ENCODE data around the gene MCC. TPM values are rescaled to one million over a fixed set of nuclear protein-coding genes. Genes with fewer than 3 reads are reported as not detected.

Gene MCC
- total RNA-seq, 4 donors from 2014 or later: 1.2 to 133 (median 8.5) TPM

DNA sequence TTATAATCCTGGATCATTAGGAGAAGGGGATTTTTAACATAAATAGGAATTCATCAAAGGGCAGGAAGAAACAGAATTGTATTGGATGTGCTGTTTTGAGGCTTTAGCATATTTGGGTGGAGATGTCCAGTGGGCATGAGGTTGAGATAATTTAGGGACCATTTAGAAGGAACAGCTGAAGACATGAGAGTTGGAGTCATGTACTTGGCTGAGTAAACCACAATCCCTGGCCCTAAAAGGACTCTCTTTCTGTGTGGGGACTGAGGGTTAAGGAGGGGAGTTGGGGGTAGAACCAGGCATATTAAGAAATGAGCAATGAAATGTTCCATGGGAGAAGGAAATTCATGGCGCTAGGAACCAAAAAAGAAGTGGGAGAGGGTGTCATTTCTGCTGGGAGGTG lies 450.1 kb downstream of the MCC start:
- Histone ChIP-seq H3K36me3 (no peaks in the 10 kb centered on the region), H3K9me3 (no peaks in the 10 kb centered on the region), H3K4me1 (no peaks in the 10 kb centered on the region), H3K27me3 (no peaks in the 10 kb centered on the region), H3K27ac (no peak overlapping the region), H3K4me3 (no peak overlapping the region)
- TF ChIP-seq CTCF (IDR thresholded peaks at IDR 0.05): no peak
- TF ChIP-seq POLR2A (IDR thresholded peaks at IDR 0.05): no peak
- DNase-seq: no peak

- Histone ChIP-seq H3K4me3 (no peak overlapping the region), H3K4me1 (no peaks in the 10 kb centered on the region), H3K27me3 (no peaks in the 10 kb centered on the region), H3K9me3 (no peaks in the 10 kb centered on the region), H3K27ac (no peak overlapping the region), H3K36me3 (no peaks in the 10 kb centered on the region)
- TF ChIP-seq CTCF (IDR thresholded peaks at IDR 0.05) (no peak), POLR2A (IDR thresholded peaks at IDR 0.05) (no peak)
- DNase-seq: no peak
Observed at GRCh38 chr5:113036826-113037225, 451.4 kb downstream of the MCC start.

GRCh38 chr5:113036321-113036720 lies 451.9 kb downstream of the MCC start:
- Histone ChIP-seq H3K4me1 (no peaks in the 10 kb centered on the region), H3K4me3 (no peak overlapping the region), H3K9me3 (no peaks in the 10 kb centered on the region), H3K27me3 (no peaks in the 10 kb centered on the region), H3K36me3 (no peaks in the 10 kb centered on the region), H3K27ac (no peak overlapping the region)
- no peak for TF ChIP-seq CTCF (IDR thresholded peaks at IDR 0.05)
- TF ChIP-seq POLR2A (IDR thresholded peaks at IDR 0.05): no peak
- DNase-seq: no peak

DNA sequence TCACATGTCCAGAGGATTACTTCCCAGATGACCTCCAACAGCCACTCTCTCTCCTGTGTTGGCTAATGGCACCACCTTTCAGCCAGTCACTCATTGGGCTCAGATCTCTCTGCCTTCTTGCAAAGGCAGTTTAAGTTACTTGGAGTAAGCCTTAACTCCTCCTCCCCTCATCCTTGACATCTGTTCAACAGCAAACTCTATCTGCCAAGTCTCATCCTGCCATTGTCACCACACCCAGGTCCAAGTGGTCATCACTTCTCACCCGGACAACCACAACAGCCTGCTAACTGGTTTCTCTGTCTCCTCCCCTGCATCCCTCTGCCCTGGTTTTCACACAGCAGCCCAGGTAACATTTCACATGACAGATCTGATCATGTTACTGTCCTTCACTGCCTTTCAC lies 453.2 kb downstream of the MCC start:
- Histone ChIP-seq H3K27me3 (no peaks in the 10 kb centered on the region), H3K9me3 (no peaks in the 10 kb centered on the region), H3K27ac (no peak overlapping the region), H3K4me3 (no peak overlapping the region), H3K36me3 (no peaks in the 10 kb centered on the region), H3K4me1 (no peaks in the 10 kb centered on the region)
- TF ChIP-seq CTCF (IDR thresholded peaks at IDR 0.05) (no peak), POLR2A (IDR thresholded peaks at IDR 0.05) (no peak)
- no peak for DNase-seq

GRCh38 chr5:113034182-113034773 lies 454.0 kb downstream of the MCC start:
- TF ChIP-seq CTCF (IDR thresholded peaks at IDR 0.05) (no peak), POLR2A (IDR thresholded peaks at IDR 0.05) (no peak)

DNA sequence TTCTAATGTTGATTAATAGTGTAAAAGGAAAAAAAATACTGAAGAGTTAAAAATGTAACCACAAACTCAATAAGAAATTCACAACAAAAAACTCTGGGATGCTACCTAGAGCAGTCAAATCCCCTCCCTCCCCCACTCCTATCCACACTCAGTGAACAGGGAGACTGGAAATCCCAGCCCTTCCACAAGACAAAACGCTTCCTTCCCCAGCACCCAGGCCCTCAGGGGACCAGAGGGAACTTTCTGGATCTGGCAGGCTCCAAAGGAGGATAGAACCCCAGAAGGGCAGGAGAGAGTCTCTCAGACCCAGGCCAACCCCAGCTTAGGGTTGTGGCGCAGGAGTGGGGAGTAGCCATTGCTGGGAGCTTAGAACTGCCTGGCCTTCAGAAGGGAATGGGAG lies 456.7 kb downstream of the MCC start:
- no peaks in the 10 kb centered on the region for H3K4me1 ChIP-seq
- TF ChIP-seq POLR2A (IDR thresholded peaks at IDR 0.05) (no peak), CTCF (IDR thresholded peaks at IDR 0.05) (no peak)
- no peak overlapping the region for H3K27ac ChIP-seq

More at GRCh38 chr5:113034182-113034773, 454.0 kb downstream of the MCC start:
- Histone ChIP-seq H3K9me3 (no peaks in the 10 kb centered on the region), H3K36me3 (no peaks in the 10 kb centered on the region), H3K27me3 (no peaks in the 10 kb centered on the region), H3K4me1 (no peaks in the 10 kb centered on the region), H3K4me3 (no peak overlapping the region), H3K27ac (no peak overlapping the region)
- DNase-seq: no peak

More for the DNA sequence above, 456.7 kb downstream of the MCC start:
- Histone ChIP-seq H3K9me3 (no peaks in the 10 kb centered on the region), H3K36me3 (peaks cover 0 to 21% (median 0%) of the 10 kb centered on the region in 3 donors), H3K27me3 (no peaks in the 10 kb centered on the region), H3K4me3 (no peak overlapping the region)
- no peak for DNase-seq
